GM12878 (cell line): ENCODE measurements around the gene NUDT12. TPM values are rescaled to one million over a fixed set of nuclear protein-coding genes. Genes with fewer than 3 reads are reported as not detected.

ENCODE experiments used
- ATAC-seq: fragments of 200-7000 bp; cut with Tn5 transposase; 3 replicates; pipeline ENCODE4 v1.9.1; 2020; ENCODE audit warnings: mild to moderate bottlenecking, moderate library complexity
- BruUV-seq: library from RNA; stranded (reverse); fragments of 400-500 nt; replicated peaks from 2 replicates; lab custom pipeline; 2021; lab: Mats Ljungman, UMichigan
- CTCF ChIA-PET: fragments of 300-600 bp; sonication (Branson Sonifier 250); formaldehyde crosslinking; extraction: SDS; loops from one replicate; lab custom pipeline; 2021; ENCODE audit warnings: inconsistent platforms; lab: Yijun Ruan, JAX
- POLR2A ChIA-PET: fragments of 350-600 bp; formaldehyde crosslinking; extraction: SDS; loops from one replicate; lab custom pipeline; 2021; ENCODE audit warnings: inconsistent platforms; lab: Charles Lee
- RAD21 ChIA-PET: fragments of 300-600 bp; sonication (Branson Sonifier 250); formaldehyde crosslinking; loops from one replicate; lab custom pipeline; 2023; ENCODE audit warnings: antibody characterized with exemption; ENCODE audit not compliant: unreplicated experiment; lab: Charles Lee
- SMC1A ChIA-PET: fragments of 300-600 bp; sonication (Branson Sonifier 250); formaldehyde crosslinking; loops from one replicate; lab custom pipeline; 2023; ENCODE audit not compliant: unreplicated experiment, uncharacterized antibody; lab: Charles Lee
- DNase-seq: peaks from one replicate; pipeline ENCODE4 v3.0.0-alpha.2; 2011; ENCODE audit warnings: low read depth, low spot score
- FAIRE-seq: peaks from 3 replicates; lab custom pipeline; 2011; peaks lifted over from hg19 to GRCh38; lab: Jason Lieb, UNC
- H2AFZ ChIP-seq: 2 replicates; pipeline ENCODE4 v1.6.0; 2011; ENCODE audit warnings: low read depth, low read length, control low read depth; ENCODE audit not compliant: control insufficient read depth
- H3K27ac ChIP-seq: 2 replicates; pipeline ENCODE4 v1.5.1; 2011; ENCODE audit warnings: control low read depth; ENCODE audit not compliant: control insufficient read depth, insufficient read depth
- H3K27me3 ChIP-seq, 2 experiments: replicated peaks in 1 of 2; 2 replicates each; pipeline versions ENCODE4 v1.6.0 to v1.6.1; 2011; ENCODE audit warnings: low read length in 1 of 2; ENCODE audit not compliant: control insufficient read depth in 2 of 2, insufficient read depth in 2 of 2
- H3K36me3 ChIP-seq, 2 experiments: 2 replicates each; pipeline ENCODE4 v1.5.1; 2011; ENCODE audit warnings: low read length in 1 of 2; ENCODE audit not compliant: control insufficient read depth in 2 of 2, insufficient read depth in 2 of 2
- H3K4me1 ChIP-seq: 2 replicates; pipeline ENCODE4 v1.6.1; 2011; ENCODE audit warnings: mild to moderate bottlenecking, low read length, moderate library complexity, mixed read lengths; ENCODE audit not compliant: control insufficient read depth, insufficient read depth
- H3K4me2 ChIP-seq: 2 replicates; pipeline ENCODE4 v1.6.0; 2011; ENCODE audit warnings: control low read depth; ENCODE audit not compliant: control insufficient read depth, insufficient read depth
- H3K4me3 ChIP-seq: fragments of 200-600 bp; sonication (generic); 2 replicates; pipeline ENCODE4 v1.5.1; 2016
- H3K79me2 ChIP-seq: 2 replicates; pipeline ENCODE4 v1.6.0; 2011; ENCODE audit warnings: low read length; ENCODE audit not compliant: control insufficient read depth, insufficient read depth
- H3K9ac ChIP-seq: 2 replicates; pipeline ENCODE4 v1.8.0; 2011; ENCODE audit warnings: low read length, control low read depth, mixed read lengths; ENCODE audit not compliant: control insufficient read depth, insufficient read depth
- H3K9me3 ChIP-seq: replicated peaks from 3 replicates; pipeline ENCODE4 v1.5.1; 2011; ENCODE audit warnings: mild to moderate bottlenecking, low read length; ENCODE audit not compliant: control insufficient read depth, insufficient read depth
- H4K20me1 ChIP-seq: 2 replicates; pipeline ENCODE4 v1.6.0; 2011; ENCODE audit not compliant: control insufficient read depth, insufficient read depth
- ASH2L ChIP-seq: fragments of 300-600, 200-600 bp; sonication (generic); IDR thresholded peaks from 2 replicates; pipeline ENCODE4 v1.6.1; 2017; ENCODE audit warnings: low read depth, mild to moderate bottlenecking, borderline replicate concordance
- CEBPZ ChIP-seq: fragments of 150-350 bp; IDR thresholded peaks from 2 replicates; pipeline ENCODE4 v1.6.1; 2016; ENCODE audit warnings: low read depth, low read length
- CREM ChIP-seq: IDR thresholded peaks from 2 replicates; pipeline ENCODE4 v1.6.1; 2014; ENCODE audit warnings: antibody characterized with exemption, low read depth
- EED ChIP-seq: sonication (generic); IDR thresholded peaks from 2 replicates; pipeline ENCODE4 v1.6.1; 2016; ENCODE audit warnings: antibody characterized with exemption, low read depth
- JUNB ChIP-seq: IDR thresholded peaks from 2 replicates; pipeline ENCODE4 v1.6.1; 2016; ENCODE audit warnings: antibody characterized with exemption, mild to moderate bottlenecking
- NFXL1 ChIP-seq: fragments of 450-650 bp; IDR thresholded peaks from 2 replicates; pipeline ENCODE4 v1.6.1; 2017; ENCODE audit warnings: antibody characterized with exemption, mild to moderate bottlenecking, borderline replicate concordance
- NR2C1 ChIP-seq: fragments of 450-650 bp; IDR thresholded peaks from 2 replicates; pipeline ENCODE4 v1.6.1; 2017; ENCODE audit warnings: antibody characterized with exemption, mild to moderate bottlenecking, moderate library complexity
- REST ChIP-seq: IDR thresholded peaks from 2 replicates; pipeline ENCODE4 v1.6.1; 2012; ENCODE audit warnings: mild to moderate bottlenecking, low read depth, low read length
- ZNF274 ChIP-seq: IDR thresholded peaks from one replicate; pipeline ENCODE4 v1.8.0; 2011; ENCODE audit not compliant: insufficient read length, insufficient read depth
- WGBS: methylation state at CpG from one replicate; pipeline ENCODE4 v1.1.6; 2016; ENCODE audit warnings: low lambda C conversion rate; ENCODE audit not compliant: insufficient replicate concordance, insufficient coverage; ENCODE audit errors: missing lambda C conversion rate; 5-methylcytosine and 5-hydroxymethylcytosine counted together
- in situ Hi-C: fragments of 300-500 bp; cut with MboI; formaldehyde crosslinking; loops from 9 replicates; pipeline ENCODE4 v1.14.3; 2018; ENCODE audit warnings: mixed read lengths
- intact Hi-C: fragments of 100-400 bp; cut with micrococcal nuclease; formaldehyde crosslinking; loops from one replicate; pipeline ENCODE4 v1.14.2; 2022; ENCODE audit not compliant: unreplicated experiment
- polyA plus RNA-seq, 11 experiments: library from polyadenylated mRNA; depleted of rRNA in 4 of 11; unstranded in 6 of 11; stranded (reverse) in 5 of 11; fragments of >200 nt; fragmentation: Nextera tagmentation in 4 of 11; fragmentation: Illumina TruSeq in 1 of 11; extraction: Ambion mirVana in 4 of 11; extraction: Trizol in 1 of 11; gene quantifications; 1 replicate in 1 of 11; 2 replicates in 10 of 11; pipeline versions ENCODE4 v1.2.1 to v1.2.3, GENCODE V29; 2011 to 2016; ENCODE audit warnings: inconsistent platforms in 2 of 11, missing spikeins in 2 of 11, low read depth in 1 of 11
- total RNA-seq, 4 experiments: library from RNA; depleted of rRNA in 3 of 4; stranded (reverse); fragments of >200 nt in 3 of 4; fragmentation: Illumina TruSeq in 1 of 4; extraction: Trizol in 1 of 4; gene quantifications; 2 replicates each; pipeline versions ENCODE4 v1.2.1 to v1.2.3, GENCODE V29; 2013 to 2021

Gene NUDT12
- total and polyA plus RNA-seq, 10 of the 15 experiments (the other 5 are each of a cell fraction or from before 2014, with no cell fraction given) = 2.9 to 9.0 (median 5.2) TPM

GRCh38 chr5:103526164-103526915 lies 36.2 kb downstream of the NUDT12 start:
- 4% methylated on average over 6 of the region's 6 CpGs for WGBS
- FAIRE-seq = no peak
- no TSS peak for BruUV-seq
- ChIA-PET SMC1A (no interaction called here), CTCF (interaction anchor here (1.0 to 1.1 kb wide), 3 partner anchors 10 to 51 kb away, joined by 3 read pairs; no protein-coding TSS in a partner anchor), RAD21 (interaction anchor here (1.7 kb wide), 1 partner anchor 17 kb away, joined by 4 read pairs; no protein-coding TSS in a partner anchor), POLR2A (no interaction called here)
- intact Hi-C loops (no loop called here), in situ Hi-C loops (no loop called here)
- no peaks in the 10 kb centered on the region for H4K20me1 ChIP-seq
- TF ChIP-seq JUNB = no peak
- no peak for TF ChIP-seq EED
- TF ChIP-seq ASH2L = no peak
- TF ChIP-seq ZNF274 = no peak
- no peak for TF ChIP-seq CREM
- TF ChIP-seq NR2C1 = no peak
- no peak for TF ChIP-seq NFXL1
- TF ChIP-seq REST = no peak
- no peak for TF ChIP-seq CEBPZ
- no peak overlapping the region for H3K4me2 ChIP-seq
- H2AFZ ChIP-seq = no peak overlapping the region
- no peaks in the 10 kb centered on the region; a peak in 1 of 4 replicates for H3K27me3 ChIP-seq
- H3K4me1 ChIP-seq = no peaks in the 10 kb centered on the region
- no peak overlapping the region for H3K9ac ChIP-seq
- peak; percentile 70 for ATAC-seq
- H3K4me3 ChIP-seq = no peak overlapping the region
- no peaks in the 10 kb centered on the region for H3K79me2 ChIP-seq
- no peak for DNase-seq
- H3K27ac ChIP-seq = no peak overlapping the region
- H3K36me3 ChIP-seq = no peaks in the 10 kb centered on the region
- no peaks in the 10 kb centered on the region for H3K9me3 ChIP-seq
